HepG2 (cell line): ENCODE results near the gene DPH1. TPM values are rescaled to one million over a fixed set of nuclear protein-coding genes. Genes with fewer than 3 reads are reported as not detected.

Experiments used
- ATAC-seq: fragments of 200-7000 bp; cut with Tn5 transposase; 3 replicates; pipeline ENCODE4 v1.9.1; 2020; ENCODE audit warnings: mild to moderate bottlenecking, moderate library complexity
- BruUV-seq: library from RNA; stranded (reverse); fragments of 400-500 nt; replicated peaks from 2 replicates; lab custom pipeline; 2021; lab: Mats Ljungman, UMichigan
- CTCF ChIA-PET: fragments of 300-600 bp; formaldehyde crosslinking; extraction: SDS; loops from one replicate; lab custom pipeline; 2021; ENCODE audit warnings: low total read pairs, inconsistent platforms, low intra/inter-chr PET ratio; lab: Yijun Ruan, JAX
- POLR2A ChIA-PET: fragments of 350-600 bp; sonication (Branson Sonifier 250); formaldehyde crosslinking; loops from one replicate; lab custom pipeline; 2020; ENCODE audit warnings: antibody characterized with exemption, inconsistent platforms; lab: Yijun Ruan, JAX
- DNase-seq: peaks from one replicate; pipeline ENCODE4 v3.0.0-alpha.2; 2015; ENCODE audit warnings: low spot score
- FAIRE-seq: peaks from 3 replicates; lab custom pipeline; 2011; peaks lifted over from hg19 to GRCh38; lab: Jason Lieb, UNC
- H2AFZ ChIP-seq: one replicate; pipeline ENCODE4 v1.6.1; 2011; ENCODE audit warnings: low read length, inconsistent platforms
- H3K27ac ChIP-seq: fragments of 300-600 bp; 3 replicates; pipeline ENCODE4 v1.8.0; 2011; ENCODE audit warnings: mixed run types, mild to moderate bottlenecking, mixed read lengths, low read length, inconsistent platforms; ENCODE audit not compliant: insufficient read depth; ENCODE audit errors: extremely low read length
- H3K27me3 ChIP-seq, 2 experiments: fragments of 200-600 bp in 1 of 2; 2 replicates in 1 of 2; 3 replicates in 1 of 2; pipeline versions ENCODE4 v1.6.0 to v1.8.0; 2011; ENCODE audit warnings: low read length in 2 of 2, mild to moderate bottlenecking in 2 of 2, moderate library complexity in 2 of 2, inconsistent platforms in 1 of 2; ENCODE audit not compliant: insufficient read depth in 2 of 2, control insufficient read depth in 1 of 2
- H3K36me3 ChIP-seq, 2 experiments: fragments of 200-600 bp in 1 of 2; replicated peaks in 1 of 2; 2 replicates in 1 of 2; 3 replicates in 1 of 2; pipeline versions ENCODE4 v1.5.1 to v1.8.0; 2011; ENCODE audit warnings: low read length in 2 of 2, inconsistent platforms in 1 of 2; ENCODE audit not compliant: insufficient read depth in 2 of 2, control insufficient read depth in 1 of 2
- H3K4me1 ChIP-seq: 2 replicates; pipeline ENCODE4 v1.5.1; 2012; ENCODE audit warnings: low read length, inconsistent platforms; ENCODE audit not compliant: insufficient read depth
- H3K4me2 ChIP-seq: 2 replicates; pipeline ENCODE4 v1.6.0; 2011; ENCODE audit warnings: low read depth, low read length, inconsistent platforms
- H3K4me3 ChIP-seq, 3 experiments: fragments of 200-600 bp in 1 of 3; sonication (generic), shearing (Covaris generic) in 1 of 3; replicated peaks in 1 of 3; 2 replicates each; pipeline ENCODE4 v1.5.1; 2011 to 2016; ENCODE audit warnings: low read length in 3 of 3, inconsistent platforms in 2 of 3, low read depth in 2 of 3, mild to moderate bottlenecking in 2 of 3, control low read depth in 1 of 3, mixed read lengths in 1 of 3; ENCODE audit not compliant: insufficient read depth in 1 of 3
- H3K79me2 ChIP-seq: one replicate; pipeline ENCODE4 v1.6.1; 2011; ENCODE audit warnings: low read length, inconsistent platforms; ENCODE audit not compliant: insufficient read depth
- H3K9ac ChIP-seq: 2 replicates; pipeline ENCODE4 v1.6.0; 2011; ENCODE audit warnings: mild to moderate bottlenecking, low read depth, low read length, inconsistent platforms; ENCODE audit not compliant: insufficient read depth
- H3K9me3 ChIP-seq: 2 replicates; pipeline ENCODE4 v1.5.1; 2012; ENCODE audit warnings: mild to moderate bottlenecking, low read length
- H4K20me1 ChIP-seq: 2 replicates; pipeline ENCODE4 v1.6.0; 2011; ENCODE audit warnings: inconsistent platforms, mild to moderate bottlenecking, low read length, moderate library complexity; ENCODE audit not compliant: insufficient read depth
- RNF2 ChIP-seq: fragments of 450-650 bp; conservative IDR thresholded peaks from 2 replicates; pipeline ENCODE4 v1.6.1; 2016; ENCODE audit warnings: low read depth
- ZSCAN30 ChIP-seq: sonication (generic); formaldehyde crosslinking; IDR thresholded peaks from 2 replicates; pipeline ENCODE4 v1.5.0; 2020; ENCODE audit warnings: mild to moderate bottlenecking, missing genetic modification reagents
- WGBS: methylation state at CpG from one replicate; pipeline ENCODE4 v1.1.6; 2017; ENCODE audit warnings: low lambda C conversion rate; 5-methylcytosine and 5-hydroxymethylcytosine counted together
- in situ Hi-C: cut with HindIII; loops from 2 replicates; pipeline ENCODE4 v1.10.0; 2017; ENCODE audit warnings: low pct_unique_long_range_greater_than_20kb; ENCODE audit not compliant: extremely low pct_ligation_motif_present
- intact Hi-C: fragments of 100-400 bp; cut with micrococcal nuclease; formaldehyde crosslinking; loops from one replicate; pipeline ENCODE4 v1.10.0; 2022; ENCODE audit not compliant: unreplicated experiment
- polyA plus RNA-seq, 8 experiments: library from polyadenylated mRNA; depleted of rRNA in 3 of 8; stranded (reverse) in 7 of 8; unstranded in 1 of 8; fragments of >200 nt; fragmentation: Illumina TruSeq in 4 of 8; extraction: Trizol in 4 of 8; gene quantifications; 2 replicates each; pipeline versions ENCODE4 v1.2.1 to v1.2.3, GENCODE V29; 2011 to 2016; ENCODE audit warnings: low read depth in 4 of 8, missing spikeins in 1 of 8, mixed read lengths in 1 of 8; ENCODE audit not compliant: insufficient read depth in 1 of 8
- total RNA-seq, 5 experiments: library from RNA; depleted of rRNA; stranded (reverse); fragments of >200 nt; fragmentation: Illumina TruSeq; extraction: Trizol; gene quantifications; 2 replicates each; pipeline ENCODE4 v1.2.3, GENCODE V29; 2016; ENCODE audit warnings: low read depth in 1 of 5
- TF ChIP-seq, protein P1 (sequence below): sonication (generic); formaldehyde crosslinking; IDR thresholded peaks from 2 replicates; pipeline ENCODE4 v1.4.0; 2020; ENCODE audit warnings: missing genetic modification reagents, mild to moderate bottlenecking, borderline replicate concordance

The DPH1 gene
- total and polyA plus RNA-seq, 2 of the 13 experiments (the other 11 are each of a cell fraction or from before 2014, with no cell fraction given) = 25.3 to 42.8 TPM

DNA sequence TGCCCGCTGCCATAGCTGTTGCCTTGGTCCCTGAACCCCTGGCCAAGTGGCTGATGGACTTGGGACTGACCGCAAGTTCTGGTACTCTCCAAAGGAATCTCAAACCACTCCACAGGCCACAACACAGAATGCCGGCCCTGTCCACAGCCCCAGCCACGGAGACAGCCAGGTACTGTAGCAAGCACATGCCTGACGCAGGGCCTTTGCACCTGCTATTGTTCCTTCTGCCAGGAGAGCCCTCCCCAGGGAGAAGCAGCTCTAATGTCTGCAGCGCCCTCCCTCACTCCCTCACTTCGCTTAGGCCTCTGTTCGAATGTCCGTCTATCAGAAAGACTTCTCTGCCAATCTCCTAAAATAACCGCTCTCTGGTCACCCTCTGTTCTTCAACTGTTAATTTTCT is 20.2 kb upstream of the DPH1 start:
- Histone ChIP-seq H3K27me3 (no peaks in the 10 kb centered on the region), H3K4me2 (no peak overlapping the region), H3K79me2 (no peaks in the 10 kb centered on the region), H3K27ac (no peak overlapping the region), H3K9ac (no peak overlapping the region), H3K36me3 (no peaks in the 10 kb centered on the region), H2AFZ (no peak overlapping the region), H3K4me3 (no peak overlapping the region), H3K4me1 (peaks cover 6% of the 10 kb centered on the region), H4K20me1 (no peaks in the 10 kb centered on the region), H3K9me3 (no peaks in the 10 kb centered on the region)
- no peak for TF ChIP-seq RNF2
- no peak for TF ChIP-seq ZSCAN30 (CRISPR knock-in tag)
- TF ChIP-seq, protein P1, sequence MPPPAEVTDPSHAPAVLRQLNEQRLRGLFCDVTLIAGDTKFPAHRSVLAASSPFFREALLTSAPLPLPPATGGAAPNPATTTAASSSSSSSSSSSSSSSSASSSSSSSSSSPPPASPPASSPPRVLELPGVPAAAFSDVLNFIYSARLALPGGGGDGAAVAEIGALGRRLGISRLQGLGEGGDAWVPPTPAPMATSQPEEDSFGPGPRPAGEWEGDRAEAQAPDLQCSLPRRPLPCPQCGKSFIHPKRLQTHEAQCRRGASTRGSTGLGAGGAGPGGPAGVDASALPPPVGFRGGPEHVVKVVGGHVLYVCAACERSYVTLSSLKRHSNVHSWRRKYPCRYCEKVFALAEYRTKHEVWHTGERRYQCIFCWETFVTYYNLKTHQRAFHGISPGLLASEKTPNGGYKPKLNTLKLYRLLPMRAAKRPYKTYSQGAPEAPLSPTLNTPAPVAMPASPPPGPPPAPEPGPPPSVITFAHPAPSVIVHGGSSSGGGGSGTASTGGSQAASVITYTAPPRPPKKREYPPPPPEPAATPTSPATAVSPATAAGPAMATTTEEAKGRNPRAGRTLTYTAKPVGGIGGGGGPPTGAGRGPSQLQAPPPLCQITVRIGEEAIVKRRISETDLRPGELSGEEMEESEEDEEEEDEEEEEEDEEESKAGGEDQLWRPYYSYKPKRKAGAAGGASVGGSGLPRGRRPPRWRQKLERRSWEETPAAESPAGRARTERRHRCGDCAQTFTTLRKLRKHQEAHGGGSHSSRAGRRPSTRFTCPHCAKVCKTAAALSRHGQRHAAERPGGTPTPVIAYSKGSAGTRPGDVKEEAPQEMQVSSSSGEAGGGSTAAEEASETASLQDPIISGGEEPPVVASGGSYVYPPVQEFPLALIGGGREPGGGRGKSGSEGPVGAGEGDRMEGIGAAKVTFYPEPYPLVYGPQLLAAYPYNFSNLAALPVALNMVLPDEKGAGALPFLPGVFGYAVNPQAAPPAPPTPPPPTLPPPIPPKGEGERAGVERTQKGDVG = no peak
- BruUV-seq = no TSS peak
- 96% methylated on average over 6 of the region's 10 CpGs for whole genome bisulfite sequencing
- DNase-seq (no peak), ATAC-seq (no peak), FAIRE-seq (no peak)
- intact Hi-C loops = no loop called here
- POLR2A ChIA-PET = no interaction called here
- CTCF ChIA-PET = no interaction called here
- in situ Hi-C loops = no loop called here
